ENCODE results near the gene NHLRC3. TPM values are rescaled to one million over a fixed set of nuclear protein-coding genes. Genes with fewer than 3 reads are reported as not detected.

NHLRC3 gene
- total RNA-seq, 4 donors from 2014 or later: 13.8 to 59.0 (median 26.6) TPM

DNA sequence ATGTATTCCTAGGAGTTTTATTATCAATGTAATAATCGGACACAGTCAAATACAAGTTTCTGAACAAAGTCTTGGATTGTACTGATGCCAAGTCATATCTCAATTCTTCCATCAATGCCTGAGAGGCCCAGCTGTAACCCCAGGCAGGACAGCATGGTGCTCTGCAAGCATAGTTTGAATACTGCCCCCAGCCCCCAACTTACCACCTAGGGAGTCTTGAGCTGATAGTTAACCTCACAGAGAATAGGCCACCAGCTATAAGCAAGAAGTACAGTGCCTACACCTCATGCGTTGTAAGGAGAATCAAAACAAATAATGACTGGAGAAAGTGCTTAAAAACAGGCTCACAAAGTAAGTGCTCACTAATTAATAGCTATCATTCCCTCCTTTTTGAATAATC lies 3.1 kb upstream of the NHLRC3 start:
- TF ChIP-seq, protein P1, sequence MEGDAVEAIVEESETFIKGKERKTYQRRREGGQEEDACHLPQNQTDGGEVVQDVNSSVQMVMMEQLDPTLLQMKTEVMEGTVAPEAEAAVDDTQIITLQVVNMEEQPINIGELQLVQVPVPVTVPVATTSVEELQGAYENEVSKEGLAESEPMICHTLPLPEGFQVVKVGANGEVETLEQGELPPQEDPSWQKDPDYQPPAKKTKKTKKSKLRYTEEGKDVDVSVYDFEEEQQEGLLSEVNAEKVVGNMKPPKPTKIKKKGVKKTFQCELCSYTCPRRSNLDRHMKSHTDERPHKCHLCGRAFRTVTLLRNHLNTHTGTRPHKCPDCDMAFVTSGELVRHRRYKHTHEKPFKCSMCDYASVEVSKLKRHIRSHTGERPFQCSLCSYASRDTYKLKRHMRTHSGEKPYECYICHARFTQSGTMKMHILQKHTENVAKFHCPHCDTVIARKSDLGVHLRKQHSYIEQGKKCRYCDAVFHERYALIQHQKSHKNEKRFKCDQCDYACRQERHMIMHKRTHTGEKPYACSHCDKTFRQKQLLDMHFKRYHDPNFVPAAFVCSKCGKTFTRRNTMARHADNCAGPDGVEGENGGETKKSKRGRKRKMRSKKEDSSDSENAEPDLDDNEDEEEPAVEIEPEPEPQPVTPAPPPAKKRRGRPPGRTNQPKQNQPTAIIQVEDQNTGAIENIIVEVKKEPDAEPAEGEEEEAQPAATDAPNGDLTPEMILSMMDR (IDR thresholded peaks at IDR 0.05): no peak
- no peak for TF ChIP-seq POLR2A (IDR thresholded peaks at IDR 0.05)
- H3K27ac ChIP-seq: no peak overlapping the region
- H3K9me3 ChIP-seq: no peaks in the 10 kb centered on the region
- H3K4me1 ChIP-seq: no peaks in the 10 kb centered on the region
- H3K36me3 ChIP-seq: no peaks in the 10 kb centered on the region
- H3K27me3 ChIP-seq: no peaks in the 10 kb centered on the region
- no peak for DNase-seq
- peak overlapping the region in 1 of 2 donors; percentile 98 for H3K4me3 ChIP-seq
- intact Hi-C loops (cut with DNase I; ENCODE audit: low total_unique reads): no loop called here

DNA sequence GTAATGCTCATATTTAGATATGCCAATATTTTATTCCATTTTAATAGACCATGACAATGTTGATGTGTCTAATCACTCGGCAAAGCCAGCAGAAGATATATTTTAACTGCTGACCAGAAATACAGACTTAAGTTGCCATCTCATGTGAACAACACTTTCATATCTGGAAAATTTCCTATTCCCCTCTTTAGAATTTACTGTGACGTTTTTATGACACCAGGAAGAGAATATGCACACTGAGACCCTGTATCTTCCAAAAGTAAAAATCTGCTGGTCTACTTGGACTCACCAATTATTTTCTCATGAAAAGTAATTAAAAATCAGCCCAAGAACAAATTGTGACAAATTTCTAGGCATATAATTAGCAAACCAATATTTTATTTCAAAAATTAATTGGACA lies 2.5 kb upstream of the NHLRC3 start:
- H3K4me3 ChIP-seq: peak overlapping the region in 1 of 2 donors; percentile 98
- H3K27me3 ChIP-seq: no peaks in the 10 kb centered on the region
- intact Hi-C loops (cut with DNase I; ENCODE audit: low total_unique reads): no loop called here
- H3K36me3 ChIP-seq: no peaks in the 10 kb centered on the region
- no peaks in the 10 kb centered on the region for H3K4me1 ChIP-seq
- TF ChIP-seq, protein P1 (IDR thresholded peaks at IDR 0.05): no peak
- TF ChIP-seq POLR2A (IDR thresholded peaks at IDR 0.05): no peak
- H3K27ac ChIP-seq: no peak overlapping the region
- no peak for DNase-seq
- no peaks in the 10 kb centered on the region for H3K9me3 ChIP-seq

GRCh38 chr13:39036212-39036611 lies 2.0 kb upstream of the NHLRC3 start:
- no peaks in the 10 kb centered on the region for H3K27me3 ChIP-seq
- H3K4me1 ChIP-seq: no peaks in the 10 kb centered on the region
- no peaks in the 10 kb centered on the region for H3K36me3 ChIP-seq
- TF ChIP-seq, protein P1 (IDR thresholded peaks at IDR 0.05): no peak
- no peak for TF ChIP-seq POLR2A (IDR thresholded peaks at IDR 0.05)
- H3K9me3 ChIP-seq: no peaks in the 10 kb centered on the region
- H3K4me3 ChIP-seq: peak overlapping the region; percentile 92 to 98
- DNase-seq: no peak
- intact Hi-C loops (cut with DNase I; ENCODE audit: low total_unique reads): no loop called here
- no peak overlapping the region for H3K27ac ChIP-seq

DNA sequence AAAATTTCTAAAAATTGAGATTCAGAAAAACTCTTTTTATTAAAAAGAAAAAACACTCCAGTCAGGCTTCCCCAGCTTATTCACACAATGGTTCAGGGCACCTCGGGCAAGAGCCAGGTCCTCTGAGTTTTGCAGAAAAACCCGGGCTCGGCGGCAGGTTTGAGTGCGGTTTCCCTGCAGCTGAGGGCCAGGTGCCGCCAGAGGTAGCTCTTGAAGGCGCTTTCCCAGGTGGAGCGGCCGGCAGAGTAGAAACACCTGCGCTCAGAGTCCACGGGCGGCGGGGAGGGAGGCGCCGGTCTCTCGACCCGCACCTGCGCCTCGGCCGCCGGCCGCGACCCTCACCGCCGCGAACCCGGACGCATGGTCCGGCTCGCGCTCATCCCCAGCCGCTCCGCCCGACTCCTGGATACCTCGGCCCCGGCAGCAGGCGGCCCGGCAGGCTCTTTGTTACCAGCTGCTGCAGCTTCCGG lies 811 bp upstream of the NHLRC3 start:
- intact Hi-C loops (cut with DNase I; ENCODE audit: low total_unique reads): no loop called here
- no peak for DNase-seq

GRCh38 chr13:39038569-39039030 lies 344 bp downstream of the NHLRC3 start:
- H3K4me1 ChIP-seq: no peaks in the 10 kb centered on the region
- H3K4me3 ChIP-seq: peak overlapping the region; percentile 92 to 98
- intact Hi-C loops (cut with DNase I; ENCODE audit: low total_unique reads): no loop called here
- TF ChIP-seq POLR2A (IDR thresholded peaks at IDR 0.05): no peak
- TF ChIP-seq, protein P1 (IDR thresholded peaks at IDR 0.05): no peak
- no peaks in the 10 kb centered on the region for H3K9me3 ChIP-seq
- no peaks in the 10 kb centered on the region for H3K36me3 ChIP-seq
- H3K27ac ChIP-seq: peak overlapping the region; percentile 84 to 90
- peak in 1 of 2 donors; percentile 19 for DNase-seq
- no peaks in the 10 kb centered on the region for H3K27me3 ChIP-seq

More for the DNA sequence above, 811 bp upstream of the NHLRC3 start:
- H3K27ac ChIP-seq: peak overlapping the region; percentile 84 to 90
- H3K4me3 ChIP-seq: peak overlapping the region; percentile 92 to 98
- H3K36me3 ChIP-seq: no peaks in the 10 kb centered on the region
- TF ChIP-seq, protein P1 (IDR thresholded peaks at IDR 0.05): no peak
- no peak for TF ChIP-seq POLR2A (IDR thresholded peaks at IDR 0.05)
- H3K27me3 ChIP-seq: no peaks in the 10 kb centered on the region
- no peaks in the 10 kb centered on the region for H3K9me3 ChIP-seq
- no peaks in the 10 kb centered on the region for H3K4me1 ChIP-seq
